GM13976 (cell line): ENCODE data around the gene SPEF1.

Source experiments
- DNase-seq: peaks from one replicate; pipeline ENCODE4 v3.0.0; 2012; ENCODE audit warnings: low spot score
- CTCF ChIP-seq: IDR thresholded peaks from 2 replicates; pipeline ENCODE4 v1.5.1; 2012; ENCODE audit warnings: borderline replicate concordance, mild to moderate bottlenecking; ENCODE audit not compliant: insufficient read depth; ENCODE audit errors: extremely low read depth, missing control alignments, control extremely low read depth
- in situ Hi-C: fragments of 300-500 bp; cut with MboI; formaldehyde crosslinking; loops from one replicate; pipeline ENCODE4 v1.12.0; 2022; ENCODE audit warnings: low sequenced_read_pairs, mixed read lengths, inconsistent platforms; ENCODE audit not compliant: unreplicated experiment

The SPEF1 gene

GRCh38 chr20:3753098-3753497 lies 28.1 kb downstream of the SPEF1 start:
- DNase-seq, result peak; percentile 86
- TF ChIP-seq CTCF, result peak; percentile 72
- in situ Hi-C loops, result no loop called here

- no peak for DNase-seq
- in situ Hi-C loops, result no loop called here
- no peak for TF ChIP-seq CTCF
Measured at GRCh38 chr20:3752386-3752759, 28.9 kb downstream of the SPEF1 start.

GRCh38 chr20:3751675-3752385 lies 29.4 kb downstream of the SPEF1 start:
- peak; percentile 73 for DNase-seq

GRCh38 chr20:3751305-3751674 lies 30.0 kb downstream of the SPEF1 start:
- no peak for TF ChIP-seq CTCF
- in situ Hi-C loops, result no loop called here
- DNase-seq, result no peak

More at GRCh38 chr20:3751675-3752385, 29.4 kb downstream of the SPEF1 start:
- in situ Hi-C loops, result no loop called here
- TF ChIP-seq CTCF, result no peak

GRCh38 chr20:3749689-3750531 lies 31.3 kb downstream of the SPEF1 start:
- TF ChIP-seq CTCF, result peak; percentile 26
- peak; percentile 80 for DNase-seq
- in situ Hi-C loops, result no loop called here

GRCh38 chr20:3749087-3749688 lies 32.1 kb downstream of the SPEF1 start:
- in situ Hi-C loops, result no loop called here
- no peak for DNase-seq
- TF ChIP-seq CTCF, result no peak
